Trophoblast cell (in vitro differentiated cells and primary cell): ENCODE results near the gene PFKP.
A peak's percentile ranks its signal among the peaks of the same experiment; 100 is the strongest.

ENCODE experiments used
- DNase-seq, 2 donors: peaks; one replicate each; pipeline ENCODE4 v3.0.0-alpha.2; 2016
- H2AFZ ChIP-seq: 2 replicates; pipeline ENCODE4 v1.6.1; 2013; ENCODE audit warnings: low read length, moderate library complexity, mild to moderate bottlenecking; ENCODE audit not compliant: insufficient read depth, poor library complexity
- H2AK5ac ChIP-seq: 2 replicates; pipeline ENCODE4 v1.6.1; 2013; ENCODE audit warnings: mild to moderate bottlenecking, low read length
- H2BK120ac ChIP-seq: 2 replicates; pipeline ENCODE4 v1.6.1; 2013; ENCODE audit warnings: low read length, mild to moderate bottlenecking, moderate library complexity; ENCODE audit not compliant: insufficient read depth, poor library complexity
- H2BK12ac ChIP-seq: 2 replicates; pipeline ENCODE4 v1.6.1; 2013; ENCODE audit warnings: mild to moderate bottlenecking, low read length, moderate library complexity
- H2BK5ac ChIP-seq: 2 replicates; pipeline ENCODE4 v1.6.1; 2013; ENCODE audit warnings: low read length, low read depth, moderate library complexity, mild to moderate bottlenecking; ENCODE audit not compliant: poor library complexity
- H3K14ac ChIP-seq: 2 replicates; pipeline ENCODE4 v1.6.1; 2013; ENCODE audit warnings: mild to moderate bottlenecking, low read length
- H3K18ac ChIP-seq: 2 replicates; pipeline ENCODE4 v1.6.1; 2013; ENCODE audit warnings: mild to moderate bottlenecking, low read length
- H3K23ac ChIP-seq: 2 replicates; pipeline ENCODE4 v1.6.1; 2013; ENCODE audit warnings: low read length
- H3K27ac ChIP-seq: 2 replicates; pipeline ENCODE4 v1.5.1; 2013; ENCODE audit warnings: low read depth, mild to moderate bottlenecking, inconsistent platforms, low read length, moderate library complexity
- H3K27me3 ChIP-seq: 2 replicates; pipeline ENCODE4 v1.6.1; 2013; ENCODE audit warnings: inconsistent platforms, mild to moderate bottlenecking, low read length, moderate library complexity; ENCODE audit not compliant: insufficient read depth
- H3K36me3 ChIP-seq, 2 experiments: 1 replicate in 1 of 2; 2 replicates in 1 of 2; pipeline ENCODE4 v1.6.1; 2013; ENCODE audit warnings: low read length in 2 of 2, mild to moderate bottlenecking in 2 of 2, moderate library complexity in 1 of 2; ENCODE audit not compliant: insufficient read depth in 2 of 2, control insufficient read depth in 1 of 2
- H3K4ac ChIP-seq: 2 replicates; pipeline ENCODE4 v1.6.1; 2013; ENCODE audit warnings: low read depth, mild to moderate bottlenecking, low read length, moderate library complexity
- H3K4me1 ChIP-seq, 2 experiments: 1 replicate in 1 of 2; 2 replicates in 1 of 2; pipeline ENCODE4 v1.6.1; 2013; ENCODE audit warnings: low read length in 2 of 2, mild to moderate bottlenecking in 2 of 2, moderate library complexity in 1 of 2; ENCODE audit not compliant: insufficient read depth in 2 of 2, control insufficient read depth in 1 of 2
- H3K4me2 ChIP-seq: 2 replicates; pipeline ENCODE4 v1.6.1; 2013; ENCODE audit warnings: inconsistent platforms, mild to moderate bottlenecking, low read length, moderate library complexity
- H3K4me3 ChIP-seq: 2 replicates; pipeline ENCODE4 v1.5.1; 2013; ENCODE audit warnings: mild to moderate bottlenecking, low read depth, low read length, inconsistent platforms
- H3K79me1 ChIP-seq: one replicate; pipeline ENCODE4 v1.6.1; 2013; ENCODE audit warnings: low read length
- H3K79me2 ChIP-seq: 2 replicates; pipeline ENCODE4 v1.6.1; 2013; ENCODE audit warnings: low read length, mild to moderate bottlenecking; ENCODE audit not compliant: control insufficient read depth, insufficient read depth, poor library complexity
- H3K9ac ChIP-seq: 2 replicates; pipeline ENCODE4 v1.6.1; 2013; ENCODE audit warnings: mild to moderate bottlenecking, low read length
- H3K9me3 ChIP-seq: 2 replicates; pipeline ENCODE4 v1.6.1; 2013; ENCODE audit warnings: low read depth, mild to moderate bottlenecking, control low read depth, inconsistent platforms, low read length; ENCODE audit not compliant: insufficient read depth
- H4K12ac ChIP-seq: 2 replicates; pipeline ENCODE4 v1.6.1; 2013; ENCODE audit warnings: low read depth, mild to moderate bottlenecking, low read length, moderate library complexity
- H4K8ac ChIP-seq: 2 replicates; pipeline ENCODE4 v1.6.1; 2013; ENCODE audit warnings: low read depth, mild to moderate bottlenecking, low read length, moderate library complexity
- H4K91ac ChIP-seq: one replicate; pipeline ENCODE4 v1.6.1; 2013; ENCODE audit warnings: low read depth, mild to moderate bottlenecking, low read length, moderate library complexity
- WGBS: extraction: QIAGEN DNeasy Blood & Tissue Kit; methylation state at CpG from one replicate; pipeline ENCODE4 v1.1.7; 2013; ENCODE audit warnings: missing lambda C conversion rate; ENCODE audit not compliant: insufficient read length, insufficient coverage; ENCODE audit errors: extremely low coverage; 5-methylcytosine and 5-hydroxymethylcytosine counted together

The PFKP gene

GRCh38 chr10:3123571-3124411, 56.4 kb downstream of the PFKP start:
- Histone ChIP-seq H2AFZ (no peak overlapping the region), H3K4ac (no peak overlapping the region), H2BK120ac (no peak overlapping the region), H2BK5ac (no peak overlapping the region), H3K4me3 (no peak overlapping the region), H3K79me2 (no peaks in the 10 kb centered on the region), H3K9ac (no peak overlapping the region), H3K36me3 (peaks cover 78 to 79% of the 10 kb centered on the region in 2 experiments), H3K4me1 (peaks cover 5 to 6% of the 10 kb centered on the region in 2 experiments), H3K79me1 (peaks cover 2% of the 10 kb centered on the region), H4K91ac (no peak overlapping the region), H3K14ac (no peak overlapping the region), H4K12ac (no peak overlapping the region), H3K23ac (no peak overlapping the region), H3K27me3 (no peaks in the 10 kb centered on the region), H2AK5ac (no peak overlapping the region), H3K27ac (no peak overlapping the region), H4K8ac (no peak overlapping the region), H2BK12ac (no peak overlapping the region), H3K18ac (no peak overlapping the region), H3K9me3 (peaks cover 2% of the 10 kb centered on the region), H3K4me2 (no peak overlapping the region)
- no peak for DNase-seq
- no CpG with 5 or more reads among the region's 32 CpGs for WGBS

- Histone ChIP-seq H4K91ac (no peak overlapping the region), H3K18ac (peak overlapping the region; percentile 30), H3K79me2 (no peaks in the 10 kb centered on the region), H3K23ac (no peak overlapping the region), H3K4me2 (no peak overlapping the region), H4K12ac (no peak overlapping the region), H3K4me3 (no peak overlapping the region), H3K4ac (no peak overlapping the region), H3K4me1 (peaks cover 5 to 6% of the 10 kb centered on the region in 2 experiments), H3K36me3 (peaks cover 81 to 84% of the 10 kb centered on the region in 2 experiments), H2AFZ (no peak overlapping the region), H2BK12ac (no peak overlapping the region), H3K27me3 (no peaks in the 10 kb centered on the region), H3K27ac (no peak overlapping the region), H2BK120ac (no peak overlapping the region), H3K79me1 (peaks cover 2% of the 10 kb centered on the region), H4K8ac (no peak overlapping the region), H3K14ac (no peak overlapping the region), H2BK5ac (no peak overlapping the region), H2AK5ac (no peak overlapping the region), H3K9me3 (peaks cover 2% of the 10 kb centered on the region), H3K9ac (no peak overlapping the region)
- DNase-seq = peak; percentile 87 to 91
- no CpG with 5 or more reads among the region's 40 CpGs for WGBS
Observed at GRCh38 chr10:3124412-3125175, 57.2 kb downstream of the PFKP start.

- H3K4me2 ChIP-seq = no peak overlapping the region
- H3K9ac ChIP-seq = no peak overlapping the region
- H3K27ac ChIP-seq = no peak overlapping the region
- WGBS = no CpG with 5 or more reads among the region's 24 CpGs
- H3K4me1 ChIP-seq = peaks cover 5 to 6% of the 10 kb centered on the region in 2 experiments
- H4K12ac ChIP-seq = no peak overlapping the region
- H3K4me3 ChIP-seq = no peak overlapping the region
- DNase-seq = peak in 1 of 2 donors; percentile 15
- peaks cover 2% of the 10 kb centered on the region for H3K79me1 ChIP-seq
- H2BK120ac ChIP-seq = no peak overlapping the region
- no peak overlapping the region for H3K23ac ChIP-seq
- no peaks in the 10 kb centered on the region for H3K27me3 ChIP-seq
- H3K79me2 ChIP-seq = no peaks in the 10 kb centered on the region
- no peak overlapping the region for H4K8ac ChIP-seq
- H3K9me3 ChIP-seq = peaks cover 2% of the 10 kb centered on the region
- no peak overlapping the region for H3K4ac ChIP-seq
- no peak overlapping the region for H4K91ac ChIP-seq
- no peak overlapping the region for H3K18ac ChIP-seq
- no peak overlapping the region for H2AK5ac ChIP-seq
- no peak overlapping the region for H2BK12ac ChIP-seq
- peaks cover 83 to 87% of the 10 kb centered on the region in 2 experiments for H3K36me3 ChIP-seq
- H2BK5ac ChIP-seq = no peak overlapping the region
- no peak overlapping the region for H3K14ac ChIP-seq
- no peak overlapping the region for H2AFZ ChIP-seq
Observed at GRCh38 chr10:3125527-3126170, 58.3 kb downstream of the PFKP start.

- no peak overlapping the region for H4K91ac ChIP-seq
- H3K18ac ChIP-seq = no peak overlapping the region
- H2BK12ac ChIP-seq = no peak overlapping the region
- H3K4me3 ChIP-seq = no peak overlapping the region
- no peak overlapping the region for H3K4me2 ChIP-seq
- no peak overlapping the region for H2BK5ac ChIP-seq
- no CpG with 5 or more reads among the region's 15 CpGs for WGBS
- peaks cover 2% of the 10 kb centered on the region for H3K9me3 ChIP-seq
- no peak overlapping the region for H2BK120ac ChIP-seq
- peaks cover 86 to 87% of the 10 kb centered on the region in 2 experiments for H3K36me3 ChIP-seq
- H2AK5ac ChIP-seq = no peak overlapping the region
- no peak overlapping the region for H3K23ac ChIP-seq
- H3K27ac ChIP-seq = no peak overlapping the region
- no peak overlapping the region for H3K4ac ChIP-seq
- DNase-seq = no peak
- H3K79me1 ChIP-seq = peaks cover 2% of the 10 kb centered on the region
- H3K9ac ChIP-seq = no peak overlapping the region
- no peak overlapping the region for H4K8ac ChIP-seq
- no peak overlapping the region for H4K12ac ChIP-seq
- H3K79me2 ChIP-seq = no peaks in the 10 kb centered on the region
- H3K4me1 ChIP-seq = peaks cover 5 to 6% of the 10 kb centered on the region in 2 experiments
- H3K14ac ChIP-seq = no peak overlapping the region
- no peaks in the 10 kb centered on the region for H3K27me3 ChIP-seq
- no peak overlapping the region for H2AFZ ChIP-seq
Observed at GRCh38 chr10:3126249-3126648, 58.9 kb downstream of the PFKP start.
